HCT116 (cell line): ENCODE data around the gene SMYD3. TPM values are rescaled to one million over a fixed set of nuclear protein-coding genes. Genes with fewer than 3 reads are reported as not detected.

Source experiments
- ATAC-seq: fragments of 200-7000 bp; cut with Tn5 transposase; 2 replicates; pipeline ENCODE4 v1.9.1; 2020; ENCODE audit warnings: mild to moderate bottlenecking, moderate library complexity
- BruUV-seq: library from RNA; stranded (reverse); fragments of 400-500 nt; replicated peaks from 2 replicates; lab custom pipeline; 2021; lab: Mats Ljungman, UMichigan
- CTCF ChIA-PET: fragments of 300-600 bp; sonication (Branson Sonifier 250); formaldehyde crosslinking; loops from one replicate; lab custom pipeline; 2021; ENCODE audit warnings: antibody characterized with exemption; lab: Charles Lee
- POLR2A ChIA-PET: fragments of 300-600, 350-600 bp; sonication (Branson Sonifier 250); formaldehyde crosslinking; loops from one replicate; lab custom pipeline; 2021; ENCODE audit warnings: antibody characterized with exemption; lab: Charles Lee
- RAD21 ChIA-PET, 2 experiments: fragments of 300-600 bp; sonication (Branson Sonifier 250); formaldehyde crosslinking; loops; one replicate each; lab custom pipeline; 2023; ENCODE audit warnings: low total read pairs in 2 of 2; ENCODE audit not compliant: uncharacterized antibody in 2 of 2, unreplicated experiment in 2 of 2, low non-redundant PET in 1 of 2; lab: Charles Lee
- DNase-seq: peaks from one replicate; pipeline ENCODE4 v3.0.0-alpha.2; 2010; ENCODE audit warnings: low read depth, low spot score
- H2AFZ ChIP-seq: fragments of 200-600 bp; shearing (Covaris generic), sonication (generic); 2 replicates; pipeline ENCODE4 v1.6.1; 2017; ENCODE audit warnings: low read depth, mixed run types, mixed read lengths, antibody characterized with exemption, low read length; ENCODE audit not compliant: poor library complexity, severe bottlenecking
- H3K27ac ChIP-seq: 2 replicates; pipeline ENCODE4 v1.5.1; 2012; ENCODE audit warnings: low read depth, low read length
- H3K27me3 ChIP-seq: fragments of 200-600 bp; sonication (generic); 2 replicates; pipeline ENCODE4 v1.6.1; 2016; ENCODE audit warnings: mixed run types, low read length, mixed read lengths; ENCODE audit not compliant: insufficient read depth
- H3K36me3 ChIP-seq, 2 experiments: fragments of 200-500 bp in 1 of 2; fragments of 200-600 bp in 1 of 2; sonication (Bioruptor generic) in 1 of 2; sonication (generic) in 1 of 2; 2 replicates each; pipeline versions ENCODE4 v1.5.1 to v1.6.1; 2014 to 2016; ENCODE audit warnings: low read length in 2 of 2, inconsistent platforms in 1 of 2, mixed read lengths in 1 of 2, mixed run types in 1 of 2; ENCODE audit not compliant: insufficient read depth in 2 of 2, control insufficient read depth in 1 of 2
- H3K4me1 ChIP-seq, 2 experiments: fragments of 200-600 bp in 1 of 2; sonication (generic) in 1 of 2; 2 replicates each; pipeline versions ENCODE4 v1.5.1 to v1.6.1; 2012 to 2017; ENCODE audit warnings: low read length in 2 of 2, inconsistent platforms in 1 of 2, mild to moderate bottlenecking in 1 of 2, mixed read lengths in 1 of 2, mixed run types in 1 of 2, moderate library complexity in 1 of 2; ENCODE audit not compliant: insufficient read depth in 2 of 2, control insufficient read depth in 1 of 2
- H3K4me2 ChIP-seq: fragments of 200-600 bp; sonication (generic); 2 replicates; pipeline ENCODE4 v1.6.1; 2017; ENCODE audit warnings: mixed run types, low read length, mixed read lengths
- H3K4me3 ChIP-seq, 2 experiments: fragments of 200-600 bp in 1 of 2; sonication (generic) in 1 of 2; replicated peaks in 1 of 2; 2 replicates each; pipeline ENCODE4 v1.5.1; 2011 to 2016; ENCODE audit warnings: low read length in 2 of 2, control low read depth in 1 of 2, low read depth in 1 of 2, mild to moderate bottlenecking in 1 of 2, mixed read lengths in 1 of 2, mixed run types in 1 of 2
- H3K79me2 ChIP-seq: fragments of 200-600 bp; sonication (generic); 2 replicates; pipeline ENCODE4 v1.6.1; 2017; ENCODE audit warnings: mild to moderate bottlenecking, mixed run types, low read length, moderate library complexity, mixed read lengths; ENCODE audit not compliant: insufficient read depth
- H3K9ac ChIP-seq: fragments of 200-600 bp; sonication (generic); 2 replicates; pipeline ENCODE4 v1.6.1; 2016; ENCODE audit warnings: low read length, mixed read lengths
- H3K9me2 ChIP-seq: fragments of 200-600 bp; sonication (generic), shearing (Covaris generic); 2 replicates; pipeline ENCODE4 v1.6.1; 2017; ENCODE audit warnings: mixed run types, mild to moderate bottlenecking, moderate library complexity; ENCODE audit not compliant: insufficient read depth
- H3K9me3 ChIP-seq, 2 experiments: fragments of 200-500 bp in 1 of 2; fragments of 200-600 bp in 1 of 2; sonication (Bioruptor generic) in 1 of 2; sonication (generic) in 1 of 2; 2 replicates each; pipeline ENCODE4 v1.6.1; 2014 to 2017; ENCODE audit warnings: low read length in 2 of 2, mixed read lengths in 2 of 2, inconsistent platforms in 1 of 2, low read depth in 1 of 2, mild to moderate bottlenecking in 1 of 2, mixed run types in 1 of 2, moderate library complexity in 1 of 2; ENCODE audit not compliant: control insufficient read depth in 1 of 2, insufficient read depth in 1 of 2
- H4K20me1 ChIP-seq: fragments of 200-600 bp; sonication (generic), shearing (Covaris generic); 2 replicates; pipeline ENCODE4 v1.6.1; 2017; ENCODE audit warnings: mixed run types, mild to moderate bottlenecking, moderate library complexity; ENCODE audit not compliant: insufficient read depth
- CBX3 ChIP-seq: IDR thresholded peaks from 2 replicates; pipeline ENCODE4 v1.6.1; 2012; ENCODE audit warnings: low read depth
- CEBPB ChIP-seq: IDR thresholded peaks from 2 replicates; pipeline ENCODE4 v1.6.1; 2012; ENCODE audit warnings: low read depth
- EGR1 ChIP-seq: IDR thresholded peaks from 2 replicates; pipeline ENCODE4 v1.6.1; 2012; ENCODE audit warnings: low read depth
- EZH2phosphoT487 ChIP-seq: fragments of 200-600 bp; IDR thresholded peaks from 2 replicates; pipeline ENCODE4 v1.6.1; 2018; ENCODE audit warnings: antibody characterized with exemption, borderline replicate concordance
- FOSL1 ChIP-seq: IDR thresholded peaks from 2 replicates; pipeline ENCODE4 v1.6.1; 2012; ENCODE audit warnings: low read depth
- MAX ChIP-seq: IDR thresholded peaks from 2 replicates; pipeline ENCODE4 v1.6.1; 2012
- POLR2A ChIP-seq: IDR thresholded peaks from 2 replicates; pipeline ENCODE4 v1.7.0; 2011; ENCODE audit warnings: borderline replicate concordance; ENCODE audit not compliant: insufficient read depth, insufficient read length; ENCODE audit errors: extremely low read depth
- POLR2AphosphoS5 ChIP-seq: IDR thresholded peaks from 2 replicates; pipeline ENCODE4 v1.6.1; 2011; ENCODE audit warnings: mild to moderate bottlenecking, low read depth, low read length, moderate library complexity
- RAD21 ChIP-seq: IDR thresholded peaks from 2 replicates; pipeline ENCODE4 v1.6.1; 2012; ENCODE audit warnings: low read depth, mild to moderate bottlenecking
- SIN3A ChIP-seq: IDR thresholded peaks from 2 replicates; pipeline ENCODE4 v1.6.1; 2012; ENCODE audit warnings: low read depth
- SRF ChIP-seq: IDR thresholded peaks from 2 replicates; pipeline ENCODE4 v1.6.1; 2012; ENCODE audit warnings: low read depth
- TCF7L2 ChIP-seq: IDR thresholded peaks from 2 replicates; pipeline ENCODE4 v1.7.0; 2011; ENCODE audit warnings: borderline replicate concordance, inconsistent platforms; ENCODE audit not compliant: insufficient read depth, insufficient read length; ENCODE audit errors: extremely low read depth
- YY1 ChIP-seq: IDR thresholded peaks from 2 replicates; pipeline ENCODE4 v1.6.1; 2011; ENCODE audit warnings: low read length, low read depth, moderate library complexity, mild to moderate bottlenecking; ENCODE audit not compliant: insufficient replicate concordance; ENCODE audit errors: extremely low read depth
- ZBTB33 ChIP-seq: IDR thresholded peaks from 2 replicates; pipeline ENCODE4 v1.6.1; 2011; ENCODE audit warnings: mild to moderate bottlenecking, low read length, moderate library complexity; ENCODE audit not compliant: insufficient replicate concordance; ENCODE audit errors: extremely low read depth
- ZNF274 ChIP-seq: fragments of 200-500 bp; sonication (Bioruptor generic); IDR thresholded peaks from 2 replicates; pipeline ENCODE4 v1.6.1; 2014; ENCODE audit warnings: mild to moderate bottlenecking, low read depth, low read length, inconsistent platforms
- intact Hi-C: fragments of 100-400 bp; cut with micrococcal nuclease; formaldehyde crosslinking; loops from 2 replicates; pipeline ENCODE4 v1.10.0; 2022
- total RNA-seq: library from RNA; stranded (reverse); gene quantifications from one replicate; pipeline ENCODE4 v1.2.1, GENCODE V29; 2021; ENCODE audit not compliant: unreplicated experiment

The SMYD3 gene
- total RNA-seq, 1 experiment from 2014 or later: 33.6 TPM

GRCh38 chr1:245996811-245997210 is 510.3 kb downstream of the SMYD3 start:
- intact Hi-C loops: no loop called here
- ChIA-PET CTCF (no interaction called here), POLR2A (no interaction called here), RAD21 (no interaction called here)
- no peaks in the 10 kb centered on the region for H3K36me3 ChIP-seq
- ATAC-seq (no peak), DNase-seq (no peak)
- H3K9me2 ChIP-seq: no peaks in the 10 kb centered on the region
- H3K4me2 ChIP-seq: no peak overlapping the region
- no peak overlapping the region for H2AFZ ChIP-seq
- no peak overlapping the region for H3K4me3 ChIP-seq
- no peaks in the 10 kb centered on the region for H3K79me2 ChIP-seq
- TF ChIP-seq SRF (no peak), CEBPB (no peak), RAD21 (no peak), TCF7L2 (no peak), YY1 (no peak), EGR1 (no peak), SIN3A (no peak)
- H3K4me1 ChIP-seq: peaks cover 5 to 12% of the 10 kb centered on the region in 2 experiments; a peak in 3 of 4 replicates
- no TSS peak for BruUV-seq
- no peaks in the 10 kb centered on the region for H4K20me1 ChIP-seq
- H3K9ac ChIP-seq: no peak overlapping the region
- H3K27me3 ChIP-seq: no peaks in the 10 kb centered on the region
- no peaks in the 10 kb centered on the region for H3K9me3 ChIP-seq
- no peak overlapping the region for H3K27ac ChIP-seq

- CTCF ChIA-PET: no interaction called here
- TF ChIP-seq SIN3A: no peak
- TF ChIP-seq FOSL1: no peak
- no peak for TF ChIP-seq YY1
- TF ChIP-seq TCF7L2: no peak
- no peak for TF ChIP-seq EZH2phosphoT487
- TF ChIP-seq ZNF274: no peak
- TF ChIP-seq RAD21: no peak
- no peak for TF ChIP-seq SRF
- no peak for TF ChIP-seq EGR1
- no peak for TF ChIP-seq MAX
- no peak for TF ChIP-seq POLR2A
- TF ChIP-seq CBX3: no peak
- no peak for TF ChIP-seq POLR2AphosphoS5
- no peak for TF ChIP-seq ZBTB33
Observed at GRCh38 chr1:245995474-245995873, 511.6 kb downstream of the SMYD3 start.

More at GRCh38 chr1:245995474-245995873, 511.6 kb downstream of the SMYD3 start:
- Histone ChIP-seq H3K4me1 (peaks cover 5 to 12% of the 10 kb centered on the region in 2 experiments; a peak in 3 of 4 replicates), H3K79me2 (no peaks in the 10 kb centered on the region), H3K9me3 (no peaks in the 10 kb centered on the region), H3K9ac (no peak overlapping the region), H3K27me3 (no peaks in the 10 kb centered on the region), H4K20me1 (no peaks in the 10 kb centered on the region), H3K9me2 (no peaks in the 10 kb centered on the region), H3K4me2 (no peak overlapping the region), H2AFZ (no peak overlapping the region), H3K27ac (no peak overlapping the region), H3K36me3 (no peaks in the 10 kb centered on the region), H3K4me3 (no peak overlapping the region)
- BruUV-seq: no TSS peak
- ChIA-PET RAD21 (no interaction called here), POLR2A (no interaction called here)
- DNase-seq (no peak), ATAC-seq (no peak)
- intact Hi-C loops: no loop called here
